H1 (cell line): Measurements from ENCODE around the gene HBM. TPM values are rescaled to one million over a fixed set of nuclear protein-coding genes. Genes with fewer than 3 reads are reported as not detected.

Experiments
- CTCF ChIA-PET: fragments of 300-600 bp; sonication (Branson Sonifier 250); formaldehyde crosslinking; loops from one replicate; lab custom pipeline; 2021; ENCODE audit not compliant: partially characterized antibody; lab: Charles Lee
- POLR2A ChIA-PET: fragments of 300-600 bp; sonication (Branson Sonifier 250); formaldehyde crosslinking; loops from one replicate; lab custom pipeline; 2021; ENCODE audit warnings: inconsistent platforms; ENCODE audit not compliant: partially characterized antibody; lab: Charles Lee
- DNase-seq, 2 experiments: peaks; one replicate each; pipeline versions ENCODE4 v3.0.0 to v3.0.0-alpha.2; 2010 to 2022; ENCODE audit warnings: low spot score in 2 of 2, low read depth in 1 of 2, mixed read lengths in 1 of 2
- FAIRE-seq: peaks from 2 replicates; lab custom pipeline; 2011; peaks lifted over from hg19 to GRCh38; lab: Jason Lieb, UNC
- H2AFZ ChIP-seq: 2 replicates; pipeline ENCODE4 v1.8.1; 2012; ENCODE audit warnings: low read length, inconsistent platforms
- H2AK5ac ChIP-seq: 2 replicates; pipeline ENCODE4 v1.6.1; 2013; ENCODE audit warnings: low read depth, low read length
- H2BK120ac ChIP-seq: replicated peaks from 2 replicates; pipeline ENCODE3; 2013; ENCODE audit warnings: low read depth, low read length, inconsistent platforms
- H2BK12ac ChIP-seq: 2 replicates; pipeline ENCODE4 v1.6.1; 2013; ENCODE audit warnings: low read depth, low read length
- H2BK15ac ChIP-seq: 2 replicates; pipeline ENCODE4 v1.6.1; 2013; ENCODE audit warnings: low read length
- H2BK20ac ChIP-seq: 2 replicates; pipeline ENCODE4 v1.6.1; 2013; ENCODE audit warnings: low read length
- H2BK5ac ChIP-seq: 2 replicates; pipeline ENCODE4 v1.6.1; 2013; ENCODE audit warnings: low read depth, low read length
- H3K14ac ChIP-seq: 2 replicates; pipeline ENCODE4 v1.6.1; 2013; ENCODE audit warnings: inconsistent platforms; ENCODE audit not compliant: insufficient read length
- H3K18ac ChIP-seq: 2 replicates; pipeline ENCODE4 v1.6.1; 2013; ENCODE audit warnings: low read length; ENCODE audit errors: extremely low read depth
- H3K23ac ChIP-seq: 2 replicates; pipeline ENCODE4 v1.6.1; 2013; ENCODE audit warnings: inconsistent platforms; ENCODE audit not compliant: insufficient read length
- H3K23me2 ChIP-seq: 2 replicates; pipeline ENCODE4 v1.6.1; 2013; ENCODE audit warnings: low read depth, low read length
- H3K27ac ChIP-seq: 2 replicates; pipeline ENCODE4 v1.6.1; 2011; ENCODE audit warnings: low read depth, low read length, inconsistent platforms
- H3K27me3 ChIP-seq, 4 experiments: replicated peaks in 1 of 4; 1 replicate in 1 of 4; 2 replicates in 3 of 4; pipeline versions ENCODE4 v1.6.1 to v1.8.1; 2011 to 2013; ENCODE audit warnings: low read length in 3 of 4, mild to moderate bottlenecking in 3 of 4, inconsistent platforms in 2 of 4, mixed read lengths in 2 of 4, moderate library complexity in 1 of 4; ENCODE audit not compliant: control insufficient read depth in 3 of 4, insufficient read depth in 3 of 4; ENCODE audit errors: extremely low read depth in 1 of 4
- H3K36me3 ChIP-seq, 4 experiments: 2 replicates each; pipeline versions ENCODE4 v1.6.1 to v1.8.1; 2011 to 2013; ENCODE audit warnings: mild to moderate bottlenecking in 4 of 4, low read length in 3 of 4, moderate library complexity in 2 of 4, control low read depth in 1 of 4, inconsistent platforms in 1 of 4; ENCODE audit not compliant: insufficient read depth in 4 of 4, control insufficient read depth in 2 of 4
- H3K4ac ChIP-seq: replicated peaks from 2 replicates; pipeline ENCODE3; 2013; ENCODE audit warnings: low read length, low read depth, mixed read lengths, inconsistent platforms; ENCODE audit not compliant: insufficient read length
- H3K4me1 ChIP-seq, 4 experiments: replicated peaks in 1 of 4; 1 replicate in 1 of 4; 2 replicates in 3 of 4; pipeline versions ENCODE4 v1.6.1 to v1.8.1; 2011 to 2013; ENCODE audit warnings: low read length in 3 of 4, inconsistent platforms in 2 of 4, mixed read lengths in 1 of 4; ENCODE audit not compliant: insufficient read depth in 4 of 4, control insufficient read depth in 3 of 4
- H3K4me2 ChIP-seq, 2 experiments: 2 replicates each; pipeline versions ENCODE4 v1.6.1 to v1.8.1; 2011 to 2013; ENCODE audit warnings: low read depth in 2 of 2, low read length in 2 of 2, control low read depth in 1 of 2, inconsistent platforms in 1 of 2, mild to moderate bottlenecking in 1 of 2; ENCODE audit not compliant: insufficient read depth in 1 of 2
- H3K4me3 ChIP-seq, 4 experiments: fragments of 200-600, 300-600 bp in 1 of 4; sonication (generic), shearing (Covaris generic), sonication (Bioruptor Twin) in 1 of 4; 2 replicates each; pipeline versions ENCODE4 v1.5.1 to v1.8.1; 2011 to 2016; ENCODE audit warnings: low read length in 4 of 4, low read depth in 3 of 4, control low read depth in 2 of 4, inconsistent platforms in 2 of 4, mild to moderate bottlenecking in 2 of 4, mixed read lengths in 1 of 4, moderate library complexity in 1 of 4; ENCODE audit not compliant: insufficient read depth in 2 of 4; ENCODE audit errors: extremely low read depth in 1 of 4
- H3K56ac ChIP-seq: replicated peaks from 2 replicates; pipeline ENCODE3; 2013; ENCODE audit warnings: low read depth, mild to moderate bottlenecking, mixed read lengths, low read length, inconsistent platforms; ENCODE audit not compliant: insufficient read length
- H3K79me1 ChIP-seq: 2 replicates; pipeline ENCODE4 v1.6.1; 2013; ENCODE audit warnings: low read depth, low read length, control low read depth
- H3K79me2 ChIP-seq, 2 experiments: 2 replicates each; pipeline versions ENCODE4 v1.6.1 to v1.8.1; 2012 to 2013; ENCODE audit warnings: low read length in 2 of 2, mild to moderate bottlenecking in 2 of 2, inconsistent platforms in 1 of 2; ENCODE audit not compliant: insufficient read depth in 2 of 2, control insufficient read depth in 1 of 2
- H3K9ac ChIP-seq, 4 experiments: replicated peaks in 1 of 4; 1 replicate in 1 of 4; 2 replicates in 3 of 4; pipeline versions ENCODE4 v1.6.1 to v1.8.1; 2011 to 2013; ENCODE audit warnings: low read depth in 3 of 4, low read length in 3 of 4, control low read depth in 2 of 4, mild to moderate bottlenecking in 2 of 4, moderate library complexity in 2 of 4, inconsistent platforms in 1 of 4; ENCODE audit errors: extremely low read depth in 1 of 4
- H3K9me3 ChIP-seq, 2 experiments: 2 replicates each; pipeline versions ENCODE4 v1.6.1 to v1.8.1; 2012 to 2013; ENCODE audit warnings: mild to moderate bottlenecking in 2 of 2, moderate library complexity in 2 of 2, control low read depth in 1 of 2, inconsistent platforms in 1 of 2, low read depth in 1 of 2, low read length in 1 of 2, mixed read lengths in 1 of 2; ENCODE audit not compliant: insufficient read depth in 2 of 2
- H4K20me1 ChIP-seq, 2 experiments: replicated peaks in 1 of 2; 2 replicates each; pipeline versions ENCODE3 to v1.8.1; 2011 to 2013; ENCODE audit warnings: inconsistent platforms in 2 of 2, low read length in 2 of 2, mild to moderate bottlenecking in 1 of 2; ENCODE audit not compliant: insufficient read depth in 2 of 2, control insufficient read depth in 1 of 2
- H4K5ac ChIP-seq: 2 replicates; pipeline ENCODE4 v1.6.1; 2013; ENCODE audit warnings: low read length, low read depth, mixed read lengths, inconsistent platforms; ENCODE audit not compliant: insufficient read length
- H4K8ac ChIP-seq: 2 replicates; pipeline ENCODE4 v1.8.0; 2013; ENCODE audit warnings: mild to moderate bottlenecking, moderate library complexity, low read length, inconsistent platforms; ENCODE audit not compliant: insufficient read depth; ENCODE audit errors: extremely low read depth
- H4K91ac ChIP-seq: replicated peaks from 2 replicates; pipeline ENCODE3; 2013; ENCODE audit warnings: low read length, mixed read lengths, inconsistent platforms; ENCODE audit not compliant: insufficient read length
- CTCF ChIP-seq, 3 experiments: IDR thresholded peaks; 1 replicate in 2 of 3; 2 replicates in 1 of 3; pipeline versions ENCODE4 v1.5.1 to v1.6.1; 2011; ENCODE audit warnings: low read length in 3 of 3, mild to moderate bottlenecking in 3 of 3, inconsistent platforms in 2 of 3, low read depth in 1 of 3, moderate library complexity in 1 of 3; ENCODE audit not compliant: insufficient read depth in 1 of 3; ENCODE audit errors: control extremely low read depth in 1 of 3
- HDAC2 ChIP-seq, 2 experiments: fragments of 300-600 bp in 1 of 2; sonication (generic) in 1 of 2; IDR thresholded peaks; 2 replicates each; pipeline ENCODE4 v1.6.1; 2011 to 2012; ENCODE audit warnings: low read depth in 2 of 2, low read length in 2 of 2, mild to moderate bottlenecking in 2 of 2, moderate library complexity in 2 of 2, borderline replicate concordance in 1 of 2, inconsistent platforms in 1 of 2
- KDM4A ChIP-seq: IDR thresholded peaks from one replicate; pipeline ENCODE4 v1.7.1; 2012; ENCODE audit warnings: low read depth, mild to moderate bottlenecking, moderate library complexity, low read length, inconsistent platforms; ENCODE audit not compliant: severe bottlenecking
- NRF1 ChIP-seq: IDR thresholded peaks from 2 replicates; pipeline ENCODE4 v1.6.1; 2011; ENCODE audit warnings: mild to moderate bottlenecking, low read depth, low read length, improper control_type of control experiment
- POLR2A ChIP-seq, 2 experiments: IDR thresholded peaks; 1 replicate in 1 of 2; 2 replicates in 1 of 2; pipeline ENCODE4 v1.6.1; 2011; ENCODE audit warnings: low read depth in 2 of 2, low read length in 2 of 2, mild to moderate bottlenecking in 2 of 2; ENCODE audit errors: control extremely low read depth in 1 of 2
- POLR2AphosphoS5 ChIP-seq: IDR thresholded peaks from 2 replicates; pipeline ENCODE4 v1.6.1; 2011; ENCODE audit warnings: low read depth, low read length
- RAD21 ChIP-seq, 2 experiments: IDR thresholded peaks in 1 of 2; conservative IDR thresholded peaks in 1 of 2; 2 replicates each; pipeline ENCODE4 v1.6.1; 2011; ENCODE audit warnings: low read depth in 2 of 2, low read length in 2 of 2, improper control_type of control experiment in 1 of 2, inconsistent platforms in 1 of 2, mild to moderate bottlenecking in 1 of 2, moderate library complexity in 1 of 2
- WGBS, 2 experiments: shearing (Covaris generic) in 1 of 2; methylation state at CpG; one replicate each; pipeline versions ENCODE4 v1.1.6 to v1.1.7; 2013 to 2015; ENCODE audit warnings: low lambda C conversion rate in 2 of 2, mixed read lengths in 2 of 2, inconsistent platforms in 1 of 2, low coverage in 1 of 2, missing lambda C conversion rate in 1 of 2; ENCODE audit not compliant: insufficient replicate concordance in 2 of 2, insufficient coverage in 1 of 2, insufficient read length in 1 of 2; ENCODE audit errors: extremely low coverage in 1 of 2, missing lambda C conversion rate in 1 of 2; 5-methylcytosine and 5-hydroxymethylcytosine counted together
- polyA plus RNA-seq, 7 experiments: library from polyadenylated mRNA; depleted of rRNA in 3 of 7; stranded (reverse) in 5 of 7; unstranded in 2 of 7; fragments of >200 nt in 5 of 7; fragments of 200-250 nt in 2 of 7; gene quantifications; 1 replicate in 5 of 7; 2 replicates in 1 of 7; 4 replicates in 1 of 7; pipeline versions ENCODE4 v1.2.1 to v1.2.3, GENCODE V29; 2011 to 2013; ENCODE audit warnings: missing spikeins in 2 of 7, mixed read lengths in 2 of 7
- total RNA-seq: library from RNA; stranded (reverse); fragmentation: NEBNext Ultra II Directional; extraction: Animal tissue kit (Norgen Biotek cat#: 25700); gene quantifications from 2 replicates; pipeline ENCODE4 v1.2.1, GENCODE V29; 2021
- TF ChIP-seq, protein P1 (sequence below): IDR thresholded peaks from 2 replicates; pipeline ENCODE4 v1.6.1; 2012; ENCODE audit warnings: inconsistent platforms

The HBM gene
- total and polyA plus RNA-seq, 2 of the 8 experiments (the other 6 are each of a cell fraction or from before 2014, with no cell fraction given), result 0.88 TPM; not detected in 1

DNA sequence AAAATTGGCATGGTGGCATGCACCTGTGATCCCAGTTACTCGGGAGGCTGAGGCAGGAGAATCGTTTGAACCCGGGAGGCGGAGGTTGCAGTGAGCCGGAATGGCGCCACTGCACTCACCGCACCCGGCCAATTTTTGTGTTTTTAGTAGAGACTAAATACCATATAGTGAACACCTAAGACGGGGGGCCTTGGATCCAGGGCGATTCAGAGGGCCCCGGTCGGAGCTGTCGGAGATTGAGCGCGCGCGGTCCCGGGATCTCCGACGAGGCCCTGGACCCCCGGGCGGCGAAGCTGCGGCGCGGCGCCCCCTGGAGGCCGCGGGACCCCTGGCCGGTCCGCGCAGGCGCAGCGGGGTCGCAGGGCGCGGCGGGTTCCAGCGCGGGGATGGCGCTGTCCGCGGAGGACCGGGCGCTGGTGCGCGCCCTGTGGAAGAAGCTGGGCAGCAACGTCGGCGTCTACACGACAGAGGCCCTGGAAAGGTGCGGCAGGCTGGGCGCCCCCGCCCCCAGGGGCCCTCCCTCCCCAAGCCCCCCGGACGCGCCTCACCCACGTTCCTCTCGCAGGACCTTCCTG lies 14.4 kb downstream of the HBM start, which contains the start of gene HBQ1:
HBQ1 (plus strand) TSS at position 359 of the 575 bp plus-strand sequence; CDS start at position 387, 28 bp downstream.
- H3K36me3 ChIP-seq, result peaks cover 0 to 2% (median 0%) of the 10 kb centered on the region in 4 experiments; a peak in 1 of 8 replicates
- no peak within 1 kb of the TSS for H2AK5ac ChIP-seq
- H3K9ac ChIP-seq, result no peak within 1 kb of the TSS
- peak within 1 kb of the TSS; percentile 10 to 58 (median 20); a peak in 6 of 8 replicates for H3K4me3 ChIP-seq
- H2BK120ac ChIP-seq, result no peak within 1 kb of the TSS
- peak within 1 kb of the TSS; percentile 32 for H3K18ac ChIP-seq
- H3K27me3 ChIP-seq, result peaks cover 39 to 55% (median 50%) of the 10 kb centered on the region in 4 experiments
- no peaks in the 10 kb centered on the region for H3K79me2 ChIP-seq
- no peak within 1 kb of the TSS for H2AFZ ChIP-seq
- H4K5ac ChIP-seq, result no peak within 1 kb of the TSS
- H3K14ac ChIP-seq, result no peak within 1 kb of the TSS
- no peaks in the 10 kb centered on the region for H3K79me1 ChIP-seq
- H3K4me2 ChIP-seq, result peak within 1 kb of the TSS; percentile 55 to 83
- POLR2A ChIA-PET, result interaction anchor here (0.6 to 2.9 kb wide), 10 partner anchors 9 to 182 kb away, joined by 3 to 29 read pairs (median 3); partner anchors contain the start of genes HBM and NPRL3
- no peak for FAIRE-seq
- H4K20me1 ChIP-seq, result peaks cover 11 to 16% of the 10 kb centered on the region in 2 experiments
- H2BK12ac ChIP-seq, result no peak within 1 kb of the TSS
- H4K91ac ChIP-seq, result peak within 1 kb of the TSS; percentile 89
- peak in 1 of 2 experiments; percentile 84 for DNase-seq
- WGBS, 2 experiments, result 27% methylated on average over 31 of the region's 59 CpGs; no CpG with 5 or more reads in 1 of the 2 experiments
- no peak within 1 kb of the TSS for H3K4ac ChIP-seq
- no peak within 1 kb of the TSS for H2BK20ac ChIP-seq
- H2BK15ac ChIP-seq, result no peak within 1 kb of the TSS
- H3K23ac ChIP-seq, result no peak within 1 kb of the TSS
- no peaks in the 10 kb centered on the region for H3K9me3 ChIP-seq
- CTCF ChIA-PET, result interaction anchor here (0.6 to 4.3 kb wide), 14 partner anchors 9 to 247 kb away, joined by 3 to 41 read pairs (median 4); no protein-coding TSS in a partner anchor
- peak within 1 kb of the TSS; percentile 91 for H4K8ac ChIP-seq
- no peak within 1 kb of the TSS for H2BK5ac ChIP-seq
- no peak within 1 kb of the TSS for H3K27ac ChIP-seq
- H3K23me2 ChIP-seq, result peaks cover 9% of the 10 kb centered on the region; the same call in 1 of the 2 replicates
- H3K56ac ChIP-seq, result no peak within 1 kb of the TSS
- H3K4me1 ChIP-seq, result peaks cover 0 to 5% (median 3%) of the 10 kb centered on the region in 4 experiments; a peak in 5 of 7 replicates
- TF ChIP-seq POLR2A (IDR thresholded peaks at IDR 0.05; ENCODE audit: control extremely low read depth in 1 of 2, low read depth in 2 of 2, low read length in 2 of 2), result no peak
- TF ChIP-seq, protein P1, sequence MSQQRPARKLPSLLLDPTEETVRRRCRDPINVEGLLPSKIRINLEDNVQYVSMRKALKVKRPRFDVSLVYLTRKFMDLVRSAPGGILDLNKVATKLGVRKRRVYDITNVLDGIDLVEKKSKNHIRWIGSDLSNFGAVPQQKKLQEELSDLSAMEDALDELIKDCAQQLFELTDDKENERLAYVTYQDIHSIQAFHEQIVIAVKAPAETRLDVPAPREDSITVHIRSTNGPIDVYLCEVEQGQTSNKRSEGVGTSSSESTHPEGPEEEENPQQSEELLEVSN, result no peak
- TF ChIP-seq POLR2AphosphoS5, result 0 out of 2 replicates have a peak, but pooled peaks have one; percentile 11
- peak; percentile 16 for TF ChIP-seq KDM4A
- TF ChIP-seq RAD21 (IDR thresholded peaks at IDR 0.05 in 1 of 2, conservative IDR thresholded peaks at IDR 0.05 in 1 of 2; ENCODE audit: low read depth in 2 of 2, low read length in 2 of 2), result peak; percentile 15 to 63; a peak in 3 of 4 replicates
- peak in 1 of 2 experiments; percentile 54; a peak in 1 of 4 replicates for TF ChIP-seq HDAC2 (IDR thresholded peaks at IDR 0.05; ENCODE audit: borderline replicate concordance in 1 of 2, low read depth in 2 of 2, low read length in 2 of 2)
- peak; percentile 68 to 81 (median 71) for TF ChIP-seq CTCF (IDR thresholded peaks at IDR 0.05; ENCODE audit: control extremely low read depth in 1 of 3, insufficient read depth in 1 of 3, low read depth in 1 of 3, low read length in 3 of 3)
- TF ChIP-seq NRF1, result peak; percentile 44
